Upper lobe of left lung (tissue), 6 donors: Measurements from ENCODE around the gene ECHDC3. TPM values are rescaled to one million over a fixed set of nuclear protein-coding genes. Genes with fewer than 3 reads are reported as not detected.
A peak's percentile ranks its signal among the peaks of the same experiment; 100 is the strongest.

Experiments
- ATAC-seq, 2 donors: fragments of 200-7000 bp; cut with Tn5 transposase; one replicate each; pipeline ENCODE4 v1.9.1; 2022; ENCODE audit warnings: mild to moderate bottlenecking in 2 of 2, moderate library complexity in 2 of 2; ENCODE audit not compliant: low FRiP score in 2 of 2
- DNase-seq, 2 donors: peaks; one replicate each; pipeline ENCODE4 v3.0.0-alpha.2; 2019 to 2020
- H3K27ac ChIP-seq, 4 donors: fragments of 200-600 bp; sonication (generic); one replicate each; pipeline ENCODE4 v1.5.1; 2016 to 2019
- H3K27me3 ChIP-seq, 4 donors: fragments of 200-600 bp; sonication (generic); one replicate each; pipeline ENCODE4 v1.5.1; 2017 to 2019
- H3K36me3 ChIP-seq, 4 donors: fragments of 200-600 bp; sonication (generic); one replicate each; pipeline ENCODE4 v1.5.1; 2016 to 2019
- H3K4me1 ChIP-seq, 4 donors: fragments of 200-600 bp; sonication (generic); one replicate each; pipeline ENCODE4 v1.5.1; 2018 to 2019
- H3K4me3 ChIP-seq, 4 donors: fragments of 200-600 bp; sonication (generic); one replicate each; pipeline ENCODE4 v1.5.1; 2017 to 2019; ENCODE audit warnings: mild to moderate bottlenecking in 2 of 4, moderate library complexity in 1 of 4
- H3K9me3 ChIP-seq, 4 donors: fragments of 200-600 bp; sonication (generic); one replicate each; pipeline ENCODE4 v1.5.1; 2018 to 2019
- CTCF ChIP-seq, 6 experiments: fragments of 450-650 bp in 4 of 6; fragments of 200-600 bp in 2 of 6; sonication (generic) in 2 of 6; IDR thresholded peaks; one replicate each; pipeline ENCODE4 v1.5.1; 2016 to 2019; ENCODE audit warnings: antibody characterized with exemption in 6 of 6
- EP300 ChIP-seq, 4 donors: sonication (generic); formaldehyde crosslinking; IDR thresholded peaks; one replicate each; pipeline ENCODE4 v1.5.1; 2017; ENCODE audit warnings: antibody characterized with exemption in 4 of 4, control low read depth in 2 of 4
- POLR2A ChIP-seq, 4 donors: fragments of 450-650 bp; IDR thresholded peaks; one replicate each; pipeline ENCODE4 v1.5.1; 2016 to 2017; ENCODE audit warnings: antibody characterized with exemption in 4 of 4, mild to moderate bottlenecking in 2 of 4
- POLR2AphosphoS5 ChIP-seq, 2 donors: sonication (generic); formaldehyde crosslinking; IDR thresholded peaks; one replicate each; pipeline ENCODE4 v1.5.1; 2017; ENCODE audit warnings: antibody characterized with exemption in 2 of 2
- WGBS, 2 donors: methylation state at CpG; one replicate each; pipeline ENCODE4 v1.1.5; 2017 to 2018; 5-methylcytosine and 5-hydroxymethylcytosine counted together
- total RNA-seq, 6 donors: library from RNA; depleted of rRNA in 4 of 6; stranded (reverse); fragments of >200 nt in 4 of 6; gene quantifications; one replicate each; pipeline versions ENCODE4 v1.1.0 to v1.2.1, GENCODE V29; 2016 to 2021
- donor health status: DM: no; HTN: no; CAD: no; lungs with moderate emphysema.
- donor health status: DM: no; HTN: yes; CAD: no; lungs with severe emphysema.

Gene ECHDC3
- total RNA-seq, 6 donors from 2014 or later: 32.0 to 98.0 (median 61.2) TPM

GRCh38 chr10:11810973-11811372 lies 68.8 kb downstream of the ECHDC3 start:
- WGBS, 2 donors: 86 to 90% methylated on average over 6 of the region's 6 CpGs
- ATAC-seq (no peak), DNase-seq (no peak)
- Histone ChIP-seq H3K4me3 (no peak overlapping the region), H3K27ac (no peak overlapping the region), H3K36me3 (no peaks in the 10 kb centered on the region), H3K27me3 (no peaks in the 10 kb centered on the region), H3K9me3 (no peaks in the 10 kb centered on the region), H3K4me1 (peaks cover 0 to 10% (median 7%) of the 10 kb centered on the region in 4 donors)
- no peak for TF ChIP-seq POLR2A (IDR thresholded peaks at IDR 0.05)
- TF ChIP-seq EP300 (IDR thresholded peaks at IDR 0.05): no peak
- no peak for TF ChIP-seq CTCF (IDR thresholded peaks at IDR 0.05)
- no peak for TF ChIP-seq POLR2AphosphoS5 (IDR thresholded peaks at IDR 0.05)

GRCh38 chr10:11813177-11813576 lies 71.0 kb downstream of the ECHDC3 start:
- H3K4me3 ChIP-seq: no peak overlapping the region

More at GRCh38 chr10:11813177-11813576, 71.0 kb downstream of the ECHDC3 start:
- Histone ChIP-seq H3K4me1 (peaks cover 0 to 10% (median 6%) of the 10 kb centered on the region in 4 donors), H3K27ac (peak overlapping the region in 2 of 4 donors; percentile 9 to 33), H3K9me3 (no peaks in the 10 kb centered on the region), H3K36me3 (no peaks in the 10 kb centered on the region), H3K27me3 (no peaks in the 10 kb centered on the region)
- DNase-seq: no peak
- WGBS, 2 donors: 90 to 95% methylated on average over 2 to 7 of the region's 7 CpGs
- TF ChIP-seq CTCF (IDR thresholded peaks at IDR 0.05) (no peak), POLR2A (IDR thresholded peaks at IDR 0.05) (no peak), EP300 (IDR thresholded peaks at IDR 0.05) (no peak), POLR2AphosphoS5 (IDR thresholded peaks at IDR 0.05) (no peak)
- peak in 1 of 2 donors; percentile 40 for ATAC-seq

Other genes starting within 250 kb of the ECHDC3 start
- 10 to 100 TPM; 16.4 to 28.6 (median 21.8) TPM for gene USP6NL, start 130.7 kb upstream of the ECHDC3 start, total RNA-seq
- 10 to 100 TPM; 19.8 to 64.5 (median 24.7) TPM for gene PROSER2, start 81.0 kb downstream of the ECHDC3 start, total RNA-seq